ENCODE measurements around the gene ARMC6.
A peak's percentile ranks its signal among the peaks of the same experiment; 100 is the strongest.
"Not testable (repeated sequence)": the region's sequence is repeated elsewhere in the genome, so short reads cannot be mapped to it uniquely, and the experiment has no call there.

ARMC6 gene

DNA sequence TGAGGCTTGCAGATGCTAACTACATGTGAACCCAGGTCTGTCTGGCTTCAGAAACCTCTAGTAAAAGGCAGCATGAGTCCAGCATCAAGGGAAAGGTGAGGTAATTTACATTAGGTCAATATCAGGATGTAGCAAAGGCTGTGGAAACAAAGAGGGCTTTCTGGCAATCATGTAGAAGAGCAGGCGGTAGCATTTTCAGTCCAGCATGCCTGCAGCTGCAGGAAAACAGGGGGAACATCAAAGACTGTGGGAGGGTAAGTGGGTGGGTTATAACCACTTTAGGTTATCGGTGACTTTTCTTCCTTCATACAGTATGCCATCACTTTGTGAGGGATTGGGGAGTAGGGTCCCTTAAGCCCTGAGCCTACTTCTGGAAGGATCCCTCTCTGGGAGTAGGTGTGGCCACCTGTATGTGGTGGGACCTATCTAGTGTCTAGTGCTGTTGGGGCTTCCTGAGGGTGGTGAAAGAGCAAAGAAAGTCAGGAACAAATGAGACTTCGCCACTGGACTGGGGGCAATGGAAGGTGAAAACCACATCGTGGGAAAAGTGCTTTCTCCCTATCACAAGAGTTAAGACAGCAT is 10.9 kb upstream of the ARMC6 start:
- no peak for DNase-seq (ENCODE audit: low spot score)

DNA sequence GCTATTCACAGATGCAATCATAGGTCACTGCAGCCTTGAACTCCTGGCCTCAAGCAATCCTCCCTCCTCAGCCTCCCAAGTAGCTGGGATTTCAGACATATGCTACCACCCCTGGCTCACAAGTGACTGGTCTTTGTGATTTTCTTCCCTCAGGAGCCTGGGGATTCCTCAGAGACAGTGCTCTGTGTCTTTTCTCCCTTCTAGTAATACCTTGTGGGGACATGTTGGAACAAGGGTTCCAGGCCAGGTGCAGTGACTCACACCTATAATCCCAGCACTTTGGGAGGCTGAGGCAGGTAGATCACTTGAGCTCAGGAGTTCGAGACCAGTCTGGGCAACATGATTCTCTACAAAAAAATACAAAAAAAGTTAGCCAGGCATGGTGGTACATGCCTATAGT is 10.0 kb upstream of the ARMC6 start:
- DNase-seq (ENCODE audit: low spot score), result not testable (repeated sequence)

DNA sequence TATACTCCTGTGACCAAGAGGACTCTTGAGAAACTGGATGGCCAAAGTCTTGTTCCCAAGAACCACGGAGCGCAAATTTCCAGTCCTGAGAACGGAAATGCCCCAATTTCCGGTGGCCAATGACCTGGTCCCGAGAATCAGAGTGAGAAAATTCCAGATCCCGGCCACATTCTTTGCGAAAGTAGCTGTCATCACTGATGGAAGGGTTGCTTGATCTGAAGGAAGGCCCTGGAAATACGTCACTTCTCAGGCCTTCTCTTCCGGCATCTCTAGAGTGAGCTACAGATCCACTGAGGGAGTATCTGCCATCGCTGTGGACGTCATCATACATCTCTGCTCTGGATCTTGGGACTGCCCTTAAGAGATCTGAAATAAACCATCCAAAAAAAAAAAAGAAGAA is 7.5 kb upstream of the ARMC6 start:
- no peak for DNase-seq (ENCODE audit: low spot score)

DNA sequence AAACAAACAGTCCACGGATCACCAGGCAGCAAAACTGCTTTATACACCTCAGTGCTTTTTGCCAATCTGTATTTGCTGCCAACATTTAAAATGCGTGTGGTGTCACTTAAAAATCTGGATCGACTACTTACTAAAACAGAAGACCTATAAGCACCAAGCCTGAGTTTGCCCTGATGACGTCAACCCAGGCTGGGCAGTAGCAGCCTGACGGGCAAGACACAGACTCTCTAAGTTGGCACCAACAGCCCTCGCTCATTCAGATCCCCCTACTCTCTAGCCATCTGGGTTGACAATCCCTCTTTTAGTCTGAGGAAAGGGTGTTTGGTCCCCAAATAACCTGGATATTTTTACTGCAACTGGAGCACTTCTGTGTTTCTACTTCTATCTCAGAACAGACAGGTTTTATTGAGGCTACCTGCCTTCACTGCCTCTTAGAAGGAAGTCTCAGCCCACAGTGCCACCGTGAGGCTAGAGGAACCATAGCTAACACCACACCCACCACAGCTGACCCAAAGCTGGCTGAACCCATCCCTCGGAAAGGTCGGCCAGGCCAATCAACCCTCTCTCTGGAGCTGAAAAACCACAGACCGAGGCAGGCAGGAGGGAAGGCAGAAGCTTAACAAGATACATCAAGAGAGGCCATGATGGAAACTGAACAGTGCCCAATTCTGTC is 7.0 kb upstream of the ARMC6 start:
- DNase-seq (ENCODE audit: low spot score), result no peak

DNA sequence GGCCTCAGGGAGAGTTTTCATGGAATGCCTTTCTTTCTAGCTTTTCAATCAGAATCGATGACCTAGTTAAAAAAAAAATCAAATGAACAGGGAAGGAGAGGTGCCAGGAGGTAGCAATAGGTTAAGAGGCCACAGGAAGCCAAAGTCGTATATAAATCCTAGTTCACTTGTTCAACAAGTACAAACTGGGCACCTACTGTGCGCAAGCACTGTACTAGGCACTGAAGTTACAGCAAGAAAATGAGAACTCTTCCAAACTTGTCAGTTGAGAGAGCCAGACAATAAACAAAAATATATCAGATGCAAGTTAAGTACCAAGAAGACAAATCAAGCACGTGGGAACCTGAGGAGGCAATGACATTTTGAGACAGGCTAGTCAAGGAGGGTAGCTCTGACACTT is 6.2 kb upstream of the ARMC6 start:
- no peak for DNase-seq (ENCODE audit: low spot score)

DNA sequence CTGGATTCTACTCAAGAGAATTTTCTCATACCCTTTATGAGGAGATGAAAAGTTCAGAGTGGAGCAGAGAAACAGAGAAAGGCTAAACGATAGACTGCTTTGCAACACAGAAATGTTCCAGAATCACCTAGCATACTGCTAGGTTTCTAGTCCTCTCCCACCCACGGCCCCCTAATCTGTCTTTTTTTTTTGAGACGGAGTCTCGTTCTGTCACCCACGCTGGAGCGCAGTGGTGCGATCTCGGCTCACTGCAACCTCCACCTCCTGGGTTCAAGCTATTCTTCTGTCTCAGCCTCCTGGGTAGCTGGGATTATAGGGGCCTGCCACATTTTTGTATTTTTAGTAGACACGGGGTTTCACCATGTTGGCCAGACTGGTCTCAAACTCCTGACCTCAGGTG is 4.9 kb upstream of the ARMC6 start:
- DNase-seq (ENCODE audit: low spot score), result no peak

DNA sequence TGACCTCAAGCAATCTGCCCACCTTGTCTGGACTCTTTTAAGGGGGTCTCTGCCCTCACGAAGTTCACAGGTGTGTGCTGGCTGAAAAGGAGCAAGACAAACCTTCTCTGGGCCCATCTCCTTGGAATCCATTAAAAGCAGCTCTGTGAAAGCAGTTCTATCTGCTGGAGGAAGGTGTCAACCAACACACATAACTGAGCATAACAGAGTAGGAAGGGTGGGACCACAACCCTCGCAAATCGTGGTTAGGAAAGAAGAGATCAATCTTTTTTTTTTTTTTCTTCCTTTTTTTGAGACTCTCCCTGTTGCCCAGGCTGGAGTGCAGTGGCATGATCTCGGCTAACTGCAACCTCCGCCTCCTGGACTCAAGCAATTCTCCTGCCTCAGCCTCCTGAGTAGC is 1.5 kb upstream of the ARMC6 start:
- DNase-seq (ENCODE audit: low spot score), result no peak

DNA sequence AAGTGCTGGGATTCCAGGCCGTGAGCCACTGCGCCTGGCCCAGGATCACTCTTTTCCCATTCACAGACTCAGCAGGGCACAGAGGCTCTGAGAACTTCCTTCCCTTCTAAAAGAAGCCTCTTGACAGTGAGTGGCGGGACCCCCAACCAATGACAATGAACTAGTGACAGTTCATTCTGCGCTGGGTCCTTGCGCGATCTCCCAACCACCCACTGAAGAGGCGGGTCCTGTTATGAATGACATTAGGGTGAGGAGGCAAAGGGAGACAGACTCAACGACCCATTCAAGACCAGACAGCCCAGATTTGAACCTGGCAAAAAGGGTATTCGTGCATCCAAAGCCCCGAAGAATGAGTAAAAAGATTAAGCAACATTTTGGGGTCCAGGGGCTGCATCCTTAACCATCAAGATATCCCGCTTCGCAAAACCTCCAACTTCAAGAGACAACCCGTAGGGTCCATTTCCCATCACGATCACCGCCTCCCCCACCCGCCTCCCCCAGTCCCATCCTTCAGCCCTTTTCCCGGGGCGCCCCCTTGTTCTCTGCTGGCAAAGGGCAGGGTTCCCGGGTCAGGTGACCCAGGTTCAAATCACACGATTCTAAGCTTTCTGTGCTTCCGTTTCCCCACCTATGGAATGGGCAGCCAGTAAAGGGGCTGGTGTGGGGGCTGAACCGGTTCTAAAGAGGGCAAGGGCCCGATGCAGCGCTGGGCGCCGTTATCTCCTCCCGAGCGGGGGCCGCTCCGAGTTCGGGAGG is 805 bp upstream of the ARMC6 start:
- peak; percentile 95 for DNase-seq (ENCODE audit: low spot score)

DNA sequence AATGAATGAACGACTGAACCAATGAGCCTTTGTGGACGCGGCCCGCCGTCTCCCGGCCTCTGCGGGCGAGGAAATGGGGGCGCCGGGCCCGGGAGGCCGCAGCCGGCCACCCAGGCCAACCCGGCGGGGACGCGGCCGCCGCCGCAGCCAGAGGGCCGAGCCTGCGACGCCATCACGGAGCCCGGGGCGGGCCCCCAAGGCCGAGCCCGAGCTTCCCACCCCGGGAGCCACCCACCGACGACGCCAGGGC is 302 bp upstream of the ARMC6 start:
- no peak for DNase-seq (ENCODE audit: low spot score)

DNA sequence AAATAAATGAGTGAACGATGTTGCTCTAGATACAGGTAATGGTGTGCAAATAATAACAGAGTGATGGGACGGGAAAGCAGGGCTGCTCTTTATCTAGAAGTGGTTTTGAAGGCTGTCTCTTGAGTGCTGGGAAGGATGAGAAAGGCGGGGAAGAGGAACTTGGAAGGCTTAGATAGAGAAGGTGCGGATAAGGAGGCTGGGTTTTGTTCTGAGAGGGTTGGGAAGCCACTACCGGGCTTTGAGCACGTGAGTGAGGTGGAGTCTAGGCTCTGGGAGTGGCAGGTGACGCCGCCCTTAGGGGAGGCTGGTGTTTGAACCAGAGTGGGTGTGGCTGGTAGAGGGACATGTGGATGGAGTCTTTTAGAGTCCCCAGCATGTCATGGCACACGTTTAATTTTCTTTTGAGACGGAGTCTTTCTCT is 811 bp downstream of the ARMC6 start:
- DNase-seq (ENCODE audit: low spot score), result peak; percentile 75

DNA sequence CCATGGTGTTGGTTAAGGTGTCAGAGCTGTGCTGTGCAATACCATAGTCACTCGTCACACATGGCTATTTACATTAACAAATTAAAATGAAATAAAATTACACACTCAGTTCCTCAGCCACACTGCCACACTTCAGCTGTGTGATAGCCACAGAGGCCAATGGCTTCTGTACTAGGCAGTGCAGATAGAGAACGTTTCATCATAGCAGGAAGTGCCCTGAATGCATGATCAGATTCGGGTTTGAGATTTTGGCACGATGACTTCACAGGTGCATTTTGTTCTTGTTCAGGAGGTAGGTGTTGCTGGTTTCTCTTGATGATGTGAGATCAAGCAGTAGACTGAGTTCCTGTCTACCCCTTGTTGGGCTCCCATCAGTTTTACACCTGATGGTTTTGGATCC is 6.5 kb downstream of the ARMC6 start:
- no peak for DNase-seq (ENCODE audit: low spot score)

DNA sequence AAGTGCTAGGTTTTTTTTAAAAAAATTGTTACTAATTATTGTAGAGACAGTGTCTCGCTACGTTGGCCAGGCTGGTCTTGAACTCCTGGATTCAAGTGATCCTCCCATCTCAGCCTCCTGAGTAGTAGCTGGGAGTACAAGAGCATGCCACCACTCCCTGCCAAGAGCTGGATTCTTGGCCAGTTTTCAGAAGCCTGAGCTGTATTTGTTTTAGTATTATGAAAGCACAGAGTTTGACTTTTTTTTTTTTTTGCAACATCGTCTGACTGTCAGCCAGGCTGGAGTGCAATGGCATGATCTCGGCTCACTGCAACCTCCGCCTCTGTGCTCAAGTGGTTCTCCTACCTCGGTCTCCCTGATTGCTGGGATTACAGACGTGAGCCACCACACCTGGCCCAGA is 7.0 kb downstream of the ARMC6 start:
- no peak for DNase-seq (ENCODE audit: low spot score)

DNA sequence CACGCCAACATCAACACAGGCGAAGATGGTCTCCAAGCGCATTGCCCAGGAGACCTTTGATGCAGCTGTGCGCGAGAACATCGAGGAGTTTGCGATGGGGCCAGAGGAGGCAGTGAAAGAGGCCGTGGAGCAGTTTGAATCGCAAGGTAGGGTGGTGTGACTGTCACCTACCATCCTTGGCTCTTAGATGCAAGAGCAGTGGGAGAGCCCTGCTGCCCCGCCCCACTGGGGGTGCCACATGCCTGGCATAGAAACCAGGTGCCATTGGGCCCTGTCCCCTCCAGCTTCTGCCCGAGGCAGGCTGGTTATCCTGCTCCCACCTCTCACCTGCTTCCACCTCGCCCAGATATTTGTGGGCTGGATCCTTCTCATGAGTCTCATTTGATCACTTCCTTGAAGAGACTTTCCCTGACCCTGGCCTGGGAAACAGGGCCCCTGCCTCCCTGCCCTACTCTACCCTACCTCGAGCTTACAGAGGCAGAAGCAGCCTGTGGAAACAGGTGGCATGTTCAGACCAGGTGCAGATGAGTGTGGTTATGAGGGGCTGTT is 9.4 kb downstream of the ARMC6 start:
- DNase-seq (ENCODE audit: low spot score), result no peak

DNA sequence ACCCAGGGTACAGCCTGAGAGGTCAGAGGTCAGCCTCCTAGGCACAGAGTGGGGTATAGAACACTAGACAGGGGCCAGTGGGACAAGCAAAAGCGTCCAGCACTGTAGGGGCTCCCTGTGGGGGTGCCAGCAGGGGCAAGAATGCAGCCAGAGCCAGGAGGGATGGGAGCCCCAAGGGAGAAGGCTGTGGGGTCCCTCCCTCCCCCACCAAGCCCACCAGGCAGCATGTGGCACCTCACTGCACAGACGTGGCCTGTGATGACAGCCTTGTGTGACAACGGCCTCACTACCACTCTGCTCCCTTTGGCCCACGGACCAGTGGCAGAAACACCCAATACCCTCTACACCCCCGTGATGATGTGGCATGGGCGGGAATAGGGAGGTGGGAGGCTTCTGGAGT is 10.1 kb downstream of the ARMC6 start:
- DNase-seq (ENCODE audit: low spot score), result no peak

DNA sequence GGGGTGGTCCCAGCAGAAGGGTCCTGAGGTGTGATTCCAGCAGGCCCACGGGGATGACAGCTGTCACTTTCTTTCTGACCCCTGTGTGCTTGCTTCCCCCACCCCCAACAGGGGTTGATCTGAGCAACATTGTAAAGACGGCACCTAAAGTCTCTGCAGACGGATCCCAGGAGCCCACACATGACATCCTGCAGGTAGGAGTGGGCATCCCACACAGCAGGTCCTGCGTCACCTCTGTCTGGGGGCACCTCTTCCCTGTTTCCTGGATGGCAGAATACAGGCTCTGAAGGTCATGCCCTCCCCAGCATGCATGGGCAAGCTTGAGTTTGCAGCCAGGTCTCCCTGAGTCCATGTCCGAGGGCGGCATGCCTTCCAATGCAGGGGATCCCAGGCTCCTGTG is 10.5 kb downstream of the ARMC6 start:
- DNase-seq (ENCODE audit: low spot score), result no peak

DNA sequence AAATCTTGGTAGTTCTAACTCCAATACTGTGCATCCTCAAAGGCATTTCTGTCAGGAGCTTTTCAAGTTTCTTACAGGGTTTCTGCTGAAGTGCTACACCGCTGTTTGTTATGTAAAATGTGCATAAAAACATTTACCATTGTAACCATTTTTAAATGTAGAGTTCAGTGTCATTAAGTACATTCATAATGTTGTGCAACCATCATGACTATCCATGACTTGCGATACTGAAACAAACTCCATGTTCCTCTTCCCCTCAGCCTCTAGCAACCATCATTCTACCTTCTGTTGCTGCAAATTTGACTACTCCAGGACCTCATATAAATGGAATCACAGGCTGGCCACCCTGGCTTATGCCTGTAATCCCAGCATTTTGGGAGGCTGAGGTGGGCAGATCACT is 16.0 kb downstream of the ARMC6 start:
- no peak for DNase-seq (ENCODE audit: low spot score)

DNA sequence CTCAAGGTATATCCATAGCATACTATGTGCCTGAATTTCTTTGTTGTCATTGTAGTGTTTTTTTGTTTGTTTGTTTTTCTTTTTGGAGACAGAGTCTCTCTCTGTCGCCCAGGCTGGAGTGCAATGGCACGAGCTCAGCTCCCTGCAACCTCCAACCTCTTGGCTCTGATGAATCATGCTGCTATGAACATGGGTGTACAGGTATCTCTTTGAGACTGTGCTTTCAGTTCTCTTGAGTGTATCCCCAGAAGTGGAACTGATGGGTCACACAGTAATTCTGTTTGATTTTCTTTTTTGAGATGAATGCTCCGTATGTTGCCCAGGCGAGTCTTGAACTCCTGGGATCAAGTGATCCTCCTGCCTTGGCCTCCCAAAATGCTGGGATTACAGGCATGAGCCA is 16.7 kb downstream of the ARMC6 start:
- no peak for DNase-seq (ENCODE audit: low spot score)

DNA sequence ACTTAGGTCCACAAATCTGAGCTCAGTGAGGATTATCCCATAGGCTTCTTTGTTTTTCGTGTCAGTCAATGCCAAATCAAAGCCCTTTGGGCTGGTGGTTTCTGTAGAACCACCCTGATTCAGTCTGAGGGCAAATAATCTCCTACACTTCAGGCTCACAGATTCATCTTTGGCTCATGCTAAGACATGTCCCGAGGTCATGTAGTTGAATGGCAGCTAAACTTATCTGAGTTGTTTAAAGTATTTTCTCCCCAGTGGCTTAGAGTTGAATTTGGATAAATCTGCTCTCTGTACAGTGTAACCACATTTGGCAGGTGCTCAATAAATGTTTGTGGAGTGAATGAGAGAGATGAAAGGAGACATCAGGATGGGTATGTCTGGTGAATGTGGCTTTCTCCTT is 17.3 kb downstream of the ARMC6 start:
- DNase-seq (ENCODE audit: low spot score), result no peak

DNA sequence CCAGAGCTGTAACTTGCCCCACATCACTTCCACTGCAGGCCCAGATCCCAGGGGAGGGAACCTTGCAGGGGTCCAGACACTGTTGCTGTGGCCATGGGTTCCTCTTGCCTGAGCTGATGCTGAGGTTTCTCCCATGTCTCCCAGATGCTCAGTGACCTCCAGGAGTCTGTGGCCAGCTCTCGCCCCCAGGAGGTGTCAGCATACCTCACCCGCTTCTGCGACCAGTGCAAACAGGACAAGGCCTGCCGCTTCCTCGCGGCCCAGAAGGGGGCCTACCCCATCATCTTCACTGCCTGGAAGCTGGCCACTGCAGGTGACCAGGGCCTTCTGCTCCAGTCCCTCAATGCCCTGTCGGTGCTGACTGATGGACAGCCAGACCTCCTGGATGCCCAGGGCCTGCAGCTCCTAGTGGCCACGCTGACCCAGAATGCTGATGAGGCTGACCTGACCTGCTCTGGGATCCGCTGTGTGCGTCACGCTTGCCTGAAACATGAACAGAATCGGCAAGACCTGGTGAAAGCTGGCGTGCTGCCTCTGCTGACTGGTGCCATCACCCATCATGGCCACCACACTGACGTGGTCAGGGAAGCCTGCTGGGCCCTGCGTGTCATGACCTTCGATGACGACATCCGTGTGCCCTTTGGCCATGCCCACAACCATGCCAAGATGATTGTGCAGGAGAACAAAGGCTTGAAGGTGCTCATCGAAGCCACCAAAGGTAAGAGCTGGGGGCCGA is 18.2 kb downstream of the ARMC6 start:
- DNase-seq (ENCODE audit: low spot score), result no peak

DNA sequence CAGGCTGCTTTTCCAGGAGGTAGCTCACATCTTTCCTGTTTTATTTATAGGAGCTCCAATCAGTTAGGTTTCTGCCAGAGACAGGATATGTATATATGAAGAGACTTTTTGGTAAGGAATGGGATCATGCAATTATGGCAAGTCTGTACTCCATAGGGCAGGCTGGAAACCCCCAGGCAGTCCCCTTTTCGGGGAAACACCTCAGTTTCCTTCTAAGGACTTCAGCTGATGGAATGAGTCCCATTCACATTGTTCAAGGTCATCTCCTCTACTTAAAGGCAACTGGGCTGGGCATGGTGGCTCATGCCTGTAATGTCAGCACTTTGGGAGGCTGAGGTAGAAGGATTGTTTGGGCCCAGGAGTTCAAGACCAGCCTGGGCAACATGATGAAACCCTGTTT is 19.5 kb downstream of the ARMC6 start:
- no peak for DNase-seq (ENCODE audit: low spot score)

DNA sequence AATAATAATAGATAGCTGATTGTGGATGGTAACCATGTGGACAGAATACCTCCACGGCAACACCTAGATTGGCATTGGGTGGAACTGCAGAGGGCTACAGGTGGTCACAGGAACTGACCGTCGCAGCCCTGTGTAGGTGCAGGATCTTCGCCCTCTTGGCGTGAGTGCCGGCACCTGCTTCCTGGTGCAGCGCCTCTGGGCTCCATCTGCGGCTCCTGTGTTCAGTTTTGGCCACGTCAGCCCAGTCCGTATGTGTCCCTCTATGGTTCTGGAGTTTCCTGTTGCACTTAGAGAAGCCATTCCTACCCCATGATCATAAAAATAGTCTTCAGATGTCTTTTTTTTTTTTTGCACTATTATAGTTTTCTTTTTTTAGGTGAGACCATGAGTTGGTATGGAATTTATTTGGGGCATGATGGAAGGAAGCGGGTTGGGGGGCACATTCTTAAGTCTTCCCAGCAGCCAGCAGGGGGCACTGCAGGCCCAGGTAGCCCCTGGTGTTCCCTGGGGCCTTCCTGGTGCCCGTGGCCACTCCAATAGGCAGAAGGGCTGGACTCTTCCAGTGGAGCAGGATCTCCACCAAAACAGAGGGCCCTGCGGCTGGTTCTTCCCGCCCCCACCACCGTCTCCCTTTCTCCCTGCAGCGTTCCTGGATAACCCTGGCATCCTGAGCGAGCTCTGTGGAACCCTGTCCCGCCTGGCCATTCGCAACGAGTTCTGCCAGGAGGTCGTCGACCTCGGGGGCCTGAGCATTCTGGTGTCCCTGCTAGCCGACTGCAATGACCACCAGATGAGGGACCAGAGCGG is 20.3 kb downstream of the ARMC6 start:
- no peak for DNase-seq (ENCODE audit: low spot score)

Data from SK-N-DZ (cell line).